Stimulated activated naive CD8-positive, alpha-beta T cell treated with anti-CD3 and anti-CD28 coated beads, Interleukin-15, Interleukin-2, amounts not matched to agents 100 ng/mL and 50 ng/mL, for 24 hours (primary cell): ENCODE results near the gene PCBP3.
"Not testable (repeated sequence)": the region's sequence is repeated elsewhere in the genome, so short reads cannot be mapped to it uniquely, and the experiment has no call there.

Source experiments
- H3K27ac Mint-ChIP-seq: one replicate; pipeline ENCODE4 v1.8.0; 2021; ENCODE audit warnings: mild to moderate bottlenecking, mixed read lengths
- H3K27me3 Mint-ChIP-seq: one replicate; pipeline ENCODE4 v1.8.0; 2021; ENCODE audit warnings: mixed read lengths
- H3K36me3 Mint-ChIP-seq: one replicate; pipeline ENCODE4 v1.8.0; 2021; ENCODE audit warnings: low read depth, mixed read lengths
- H3K4me1 Mint-ChIP-seq: one replicate; pipeline ENCODE4 v1.8.0; 2021; ENCODE audit warnings: low read depth, mixed read lengths
- H3K4me3 Mint-ChIP-seq: one replicate; pipeline ENCODE4 v1.8.0; 2021; ENCODE audit warnings: mild to moderate bottlenecking, mixed read lengths
- H3K9me3 Mint-ChIP-seq: one replicate; pipeline ENCODE4 v1.8.0; 2021; ENCODE audit warnings: mixed read lengths

Gene PCBP3

GRCh38 chr21:45883090-45883489, 239.6 kb downstream of the PCBP3 start:
- Mint-ChIP-seq H3K27me3 (peaks cover 20% of the 10 kb centered on the region), H3K4me3 (no peak overlapping the region), H3K4me1 (peaks cover 74% of the 10 kb centered on the region), H3K27ac (no peak overlapping the region), H3K36me3 (peaks cover 4% of the 10 kb centered on the region), H3K9me3 (peaks cover 7% of the 10 kb centered on the region)

- Mint-ChIP-seq H3K4me1 (peaks cover 74% of the 10 kb centered on the region), H3K4me3 (peak overlapping the region; percentile 65), H3K27ac (peak overlapping the region; percentile 86), H3K9me3 (peaks cover 7% of the 10 kb centered on the region), H3K36me3 (peaks cover 4% of the 10 kb centered on the region), H3K27me3 (peaks cover 14% of the 10 kb centered on the region)
These were observed 242.0 kb downstream of the PCBP3 start for GRCh38 chr21:45885597-45885929.

- H3K36me3 Mint-ChIP-seq, H3K9me3 Mint-ChIP-seq: not testable (repeated sequence)
- Mint-ChIP-seq H3K4me1 (peaks cover 72% of the 10 kb centered on the region), H3K27me3 (peaks cover 18% of the 10 kb centered on the region), H3K4me3 (peak overlapping the region; percentile 65), H3K27ac (peak overlapping the region; percentile 86)
These were observed 242.5 kb downstream of the PCBP3 start for GRCh38 chr21:45885930-45886601.

- H3K9me3 Mint-ChIP-seq: peaks cover 7% of the 10 kb centered on the region
- H3K36me3 Mint-ChIP-seq: peaks cover 4% of the 10 kb centered on the region
- H3K27me3 Mint-ChIP-seq: peaks cover 16% of the 10 kb centered on the region
- peaks cover 72% of the 10 kb centered on the region for H3K4me1 Mint-ChIP-seq
- peak overlapping the region; percentile 65 for H3K4me3 Mint-ChIP-seq
- peak overlapping the region; percentile 86 for H3K27ac Mint-ChIP-seq
These were observed 243.1 kb downstream of the PCBP3 start for GRCh38 chr21:45886610-45887026.

- peaks cover 7% of the 10 kb centered on the region for H3K9me3 Mint-ChIP-seq
- H3K4me3 Mint-ChIP-seq: peak overlapping the region; percentile 21
- peaks cover 14% of the 10 kb centered on the region for H3K27me3 Mint-ChIP-seq
- peak overlapping the region; percentile 19 for H3K27ac Mint-ChIP-seq
- H3K4me1 Mint-ChIP-seq: peaks cover 73% of the 10 kb centered on the region
- H3K36me3 Mint-ChIP-seq: peaks cover 4% of the 10 kb centered on the region
These were observed 243.6 kb downstream of the PCBP3 start for GRCh38 chr21:45887120-45887611.

GRCh38 chr21:45887788-45888187, 244.3 kb downstream of the PCBP3 start:
- Mint-ChIP-seq H3K4me3 (no peak overlapping the region), H3K9me3 (peaks cover 7% of the 10 kb centered on the region), H3K36me3 (peaks cover 4% of the 10 kb centered on the region), H3K27me3 (peaks cover 13% of the 10 kb centered on the region), H3K27ac (no peak overlapping the region), H3K4me1 (peaks cover 72% of the 10 kb centered on the region)

- Mint-ChIP-seq H3K4me1 (peaks cover 65% of the 10 kb centered on the region), H3K4me3 (no peak overlapping the region), H3K27me3 (peaks cover 9% of the 10 kb centered on the region), H3K36me3 (peaks cover 4% of the 10 kb centered on the region), H3K9me3 (peaks cover 7% of the 10 kb centered on the region), H3K27ac (no peak overlapping the region)
These were observed 245.0 kb downstream of the PCBP3 start for GRCh38 chr21:45888386-45889009.

- Mint-ChIP-seq H3K9me3 (peaks cover 7% of the 10 kb centered on the region), H3K27me3 (peaks cover 9% of the 10 kb centered on the region), H3K36me3 (peaks cover 4% of the 10 kb centered on the region), H3K4me1 (peaks cover 64% of the 10 kb centered on the region), H3K27ac (no peak overlapping the region), H3K4me3 (no peak overlapping the region)
These were observed 245.7 kb downstream of the PCBP3 start for GRCh38 chr21:45889256-45889655.

GRCh38 chr21:45889961-45890360, 246.4 kb downstream of the PCBP3 start:
- Mint-ChIP-seq H3K36me3 (peaks cover 4% of the 10 kb centered on the region), H3K4me1 (peaks cover 64% of the 10 kb centered on the region), H3K27ac (no peak overlapping the region), H3K27me3 (peaks cover 9% of the 10 kb centered on the region), H3K9me3 (peaks cover 7% of the 10 kb centered on the region), H3K4me3 (no peak overlapping the region)

GRCh38 chr21:45891388-45892155, 248.0 kb downstream of the PCBP3 start:
- Mint-ChIP-seq H3K4me1 (peaks cover 48% of the 10 kb centered on the region), H3K4me3 (no peak overlapping the region), H3K9me3 (no peaks in the 10 kb centered on the region), H3K27me3 (peaks cover 9% of the 10 kb centered on the region), H3K36me3 (no peaks in the 10 kb centered on the region), H3K27ac (peak overlapping the region; percentile 51)

- Mint-ChIP-seq H3K27me3 (peaks cover 9% of the 10 kb centered on the region), H3K27ac (peak overlapping the region; percentile 52), H3K4me1 (peaks cover 41% of the 10 kb centered on the region), H3K9me3 (no peaks in the 10 kb centered on the region), H3K4me3 (no peak overlapping the region), H3K36me3 (no peaks in the 10 kb centered on the region)
These were observed 248.8 kb downstream of the PCBP3 start for GRCh38 chr21:45892156-45892915.

GRCh38 chr21:45892916-45893739, 249.6 kb downstream of the PCBP3 start:
- no peak overlapping the region for H3K4me3 Mint-ChIP-seq
- no peaks in the 10 kb centered on the region for H3K9me3 Mint-ChIP-seq
- H3K27me3 Mint-ChIP-seq: peaks cover 9% of the 10 kb centered on the region
- no peak overlapping the region for H3K27ac Mint-ChIP-seq
- peaks cover 34% of the 10 kb centered on the region for H3K4me1 Mint-ChIP-seq
- no peaks in the 10 kb centered on the region for H3K36me3 Mint-ChIP-seq

- Mint-ChIP-seq H3K4me1 (peaks cover 27% of the 10 kb centered on the region), H3K27me3 (peaks cover 7% of the 10 kb centered on the region), H3K9me3 (no peaks in the 10 kb centered on the region), H3K27ac (no peak overlapping the region), H3K4me3 (no peak overlapping the region), H3K36me3 (no peaks in the 10 kb centered on the region)
These were observed 250.4 kb downstream of the PCBP3 start for GRCh38 chr21:45893740-45894449.
